Thoracic aorta (tissue), 2 donors: ENCODE results near the gene SPRED1. TPM values are rescaled to one million over a fixed set of nuclear protein-coding genes. Genes with fewer than 3 reads are reported as not detected.
"Not testable (repeated sequence)": the region's sequence is repeated elsewhere in the genome, so short reads cannot be mapped to it uniquely, and the experiment has no call there.

Source experiments
- ATAC-seq: fragments of 150-250 bp; one replicate; pipeline ENCODE4 v1.8.0; 2017; ENCODE audit warnings: low read depth; ENCODE audit not compliant: insufficient number of reproducible peaks, low FRiP score
- DNase-seq: peaks from one replicate; pipeline ENCODE4 v3.0.0-alpha.2; 2020; ENCODE audit warnings: low spot score
- H3K27ac ChIP-seq, 2 donors: fragments of 200-600 bp; sonication (generic); 1 replicate in 1 of 2; 2 replicates in 1 of 2; pipeline ENCODE4 v1.5.1; 2016; ENCODE audit warnings: mild to moderate bottlenecking in 2 of 2, moderate library complexity in 2 of 2
- H3K27me3 ChIP-seq: fragments of 200-600 bp; sonication (generic); replicated peaks from 2 replicates; pipeline ENCODE4 v1.6.0; 2016; ENCODE audit warnings: mild to moderate bottlenecking; ENCODE audit not compliant: insufficient read depth
- H3K36me3 ChIP-seq: fragments of 200-600 bp; sonication (generic); one replicate; pipeline ENCODE4 v1.5.1; 2016
- H3K4me1 ChIP-seq, 2 donors: fragments of 200-600 bp; sonication (generic); 1 replicate in 1 of 2; 2 replicates in 1 of 2; pipeline versions ENCODE4 v1.5.1 to v1.6.0; 2016; ENCODE audit warnings: low read depth in 2 of 2, mild to moderate bottlenecking in 1 of 2; ENCODE audit not compliant: control insufficient read depth in 1 of 2
- H3K4me3 ChIP-seq: fragments of 200-600 bp; sonication (generic); 2 replicates; pipeline ENCODE4 v1.5.1; 2016; ENCODE audit warnings: mild to moderate bottlenecking
- H3K9me3 ChIP-seq: fragments of 200-600 bp; sonication (generic); 2 replicates; pipeline ENCODE4 v1.5.1; 2016
- CTCF ChIP-seq: fragments of 200-600 bp; sonication (generic); IDR thresholded peaks from one replicate; pipeline ENCODE4 v1.5.1; 2019; ENCODE audit warnings: antibody characterized with exemption
- total RNA-seq, 2 donors: library from RNA; depleted of rRNA; stranded (reverse); fragments of >200 nt; gene quantifications; one replicate each; pipeline versions ENCODE4 v1.1.0 to v1.2.3, GENCODE V29; 2016

SPRED1 gene
- total RNA-seq, 2 donors from 2014 or later, result 24.6 to 49.5 TPM

GRCh38 chr15:38271144-38271543, 18.5 kb downstream of the SPRED1 start:
- TF ChIP-seq CTCF, result no peak
- H3K9me3 ChIP-seq, result no peaks in the 10 kb centered on the region
- no peaks in the 10 kb centered on the region for H3K27me3 ChIP-seq
- DNase-seq, result no peak
- no peak overlapping the region for H3K27ac ChIP-seq
- no peaks in the 10 kb centered on the region for H3K36me3 ChIP-seq
- no peak overlapping the region for H3K4me3 ChIP-seq
- no peak for ATAC-seq
- peaks cover 27 to 47% of the 10 kb centered on the region in 2 donors for H3K4me1 ChIP-seq

GRCh38 chr15:38271895-38272294, 19.3 kb downstream of the SPRED1 start:
- no peaks in the 10 kb centered on the region for H3K9me3 ChIP-seq
- no peak for ATAC-seq
- no peaks in the 10 kb centered on the region for H3K36me3 ChIP-seq
- H3K27me3 ChIP-seq, result no peaks in the 10 kb centered on the region
- TF ChIP-seq CTCF, result no peak
- no peak overlapping the region for H3K27ac ChIP-seq
- H3K4me3 ChIP-seq, result no peak overlapping the region
- peaks cover 23 to 39% of the 10 kb centered on the region in 2 donors for H3K4me1 ChIP-seq
- no peak for DNase-seq

- not testable (repeated sequence) for H3K9me3 ChIP-seq, DNase-seq, ATAC-seq, H3K27me3 ChIP-seq, H3K36me3 ChIP-seq, H3K4me3 ChIP-seq, H3K27ac ChIP-seq
- H3K4me1 ChIP-seq, result peaks cover 19 to 34% of the 10 kb centered on the region in 2 donors
Observed at GRCh38 chr15:38272431-38272830, 19.8 kb downstream of the SPRED1 start.

DNA sequence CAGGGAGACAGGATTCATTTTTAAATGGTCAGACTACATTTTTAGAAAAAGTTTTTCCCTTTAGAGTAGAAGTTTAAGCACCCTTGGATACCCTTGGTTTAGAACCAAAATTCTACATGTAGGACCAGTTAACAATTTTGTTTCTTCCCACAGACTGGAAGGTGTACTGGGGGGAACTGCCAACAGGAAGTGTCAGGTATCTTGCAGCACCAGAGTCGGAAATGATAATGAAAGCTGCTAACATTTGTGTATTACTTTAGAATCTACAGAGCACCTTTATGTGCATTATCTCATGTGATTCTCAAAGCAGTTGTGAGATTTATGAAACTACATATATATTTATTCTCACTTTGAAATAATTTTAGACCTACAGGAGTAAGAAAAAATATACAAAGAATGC, 21.5 kb downstream of the SPRED1 start:
- Histone ChIP-seq H3K27ac (no peak overlapping the region), H3K27me3 (no peaks in the 10 kb centered on the region), H3K4me3 (no peak overlapping the region), H3K36me3 (no peaks in the 10 kb centered on the region), H3K9me3 (no peaks in the 10 kb centered on the region), H3K4me1 (peaks cover 15 to 31% of the 10 kb centered on the region in 2 donors)
- ATAC-seq (no peak), DNase-seq (no peak)
- TF ChIP-seq CTCF, result no peak

GRCh38 chr15:38275959-38276358, 23.3 kb downstream of the SPRED1 start:
- TF ChIP-seq CTCF, result no peak
- no peak for ATAC-seq
- DNase-seq, result no peak

GRCh38 chr15:38277281-38277680, 24.6 kb downstream of the SPRED1 start:
- H3K27ac ChIP-seq, ATAC-seq, DNase-seq, H3K9me3 ChIP-seq, H3K4me3 ChIP-seq, H3K27me3 ChIP-seq, H3K36me3 ChIP-seq: not testable (repeated sequence)
- peaks cover 15 to 39% of the 10 kb centered on the region in 2 donors for H3K4me1 ChIP-seq

More at GRCh38 chr15:38275959-38276358, 23.3 kb downstream of the SPRED1 start:
- H3K27me3 ChIP-seq, result no peaks in the 10 kb centered on the region
- no peak overlapping the region for H3K4me3 ChIP-seq
- H3K36me3 ChIP-seq, result no peaks in the 10 kb centered on the region
- H3K27ac ChIP-seq, result no peak overlapping the region
- H3K9me3 ChIP-seq, result no peaks in the 10 kb centered on the region
- H3K4me1 ChIP-seq, result peaks cover 15 to 37% of the 10 kb centered on the region in 2 donors
